Prostate gland (tissue), 2 donors: ENCODE data around the gene IFNAR1.

ENCODE experiments used
- CTCF ChIP-seq, 4 experiments: fragments of 200-600 bp in 2 of 4; fragments of 450-650 bp in 2 of 4; sonication (generic) in 2 of 4; IDR thresholded peaks; 1 replicate in 3 of 4; 2 replicates in 1 of 4; pipeline ENCODE4 v1.5.1; 2016 to 2019; ENCODE audit warnings: antibody characterized with exemption in 4 of 4, mild to moderate bottlenecking in 2 of 4, moderate library complexity in 2 of 4
- POLR2A ChIP-seq: fragments of 450-650 bp; IDR thresholded peaks from one replicate; pipeline ENCODE4 v1.6.1; 2016; ENCODE audit warnings: antibody characterized with exemption, mild to moderate bottlenecking

GRCh38 chr21:33387294-33387693 is 62.5 kb downstream of the IFNAR1 start:
- TF ChIP-seq CTCF (IDR thresholded peaks at IDR 0.05) (no peak), POLR2A (no peak)
